GM19438 (cell line): ENCODE results near the gene KIAA0040.

Experiments used
- ATAC-seq: cut with Tn5 transposase; IDR thresholded peaks from one replicate; pipeline ENCODE4 v1.9.1; 2021; ENCODE audit warnings: low read depth; ENCODE audit not compliant: unreplicated experiment

KIAA0040 gene

GRCh38 chr1:175172503-175172902, 20.1 kb downstream of the KIAA0040 start:
- no peak for ATAC-seq

DNA sequence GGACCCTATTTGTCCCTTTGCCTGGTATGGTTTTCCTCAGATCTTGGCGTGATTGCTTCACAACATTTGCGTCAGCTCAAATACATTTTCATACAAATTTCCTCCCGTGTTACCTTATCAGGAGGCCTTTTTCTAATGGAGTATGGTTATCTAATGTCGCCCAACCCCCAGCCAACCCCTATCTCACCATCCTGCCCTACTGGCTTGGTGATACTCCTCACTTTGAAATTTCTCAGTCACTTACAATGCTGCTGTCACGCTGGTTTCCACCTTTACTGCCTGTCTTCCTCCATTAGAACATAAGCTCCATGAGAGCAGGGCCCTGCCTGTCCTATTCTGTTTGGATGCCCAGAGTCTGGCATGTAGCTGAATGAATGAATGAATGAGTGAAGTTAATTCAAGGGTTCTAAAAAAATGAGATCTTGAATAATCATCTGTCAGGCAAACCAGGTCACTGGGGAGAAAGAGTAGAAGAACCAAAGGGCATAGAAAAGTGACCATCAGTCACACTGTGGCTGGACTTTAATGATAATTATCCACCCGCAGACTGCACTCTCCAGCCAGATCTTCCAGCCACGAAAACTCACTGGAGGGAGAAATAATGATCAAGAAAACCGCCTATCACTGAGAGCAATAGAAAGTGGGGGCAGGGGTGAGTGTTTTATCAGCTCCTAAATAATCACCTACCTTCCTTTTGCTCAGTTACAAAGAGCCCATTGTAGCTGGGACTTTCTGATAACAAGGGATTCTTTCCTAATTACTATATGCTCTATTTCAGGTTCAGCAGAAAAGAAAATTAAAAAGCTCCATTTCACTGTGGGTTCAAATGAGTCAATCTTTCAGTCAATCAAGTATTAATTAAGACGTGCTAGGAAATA, 21.3 kb downstream of the KIAA0040 start:
- ATAC-seq: no peak

- no peak for ATAC-seq
Measured at GRCh38 chr1:175169286-175170018, 23.1 kb downstream of the KIAA0040 start.

DNA sequence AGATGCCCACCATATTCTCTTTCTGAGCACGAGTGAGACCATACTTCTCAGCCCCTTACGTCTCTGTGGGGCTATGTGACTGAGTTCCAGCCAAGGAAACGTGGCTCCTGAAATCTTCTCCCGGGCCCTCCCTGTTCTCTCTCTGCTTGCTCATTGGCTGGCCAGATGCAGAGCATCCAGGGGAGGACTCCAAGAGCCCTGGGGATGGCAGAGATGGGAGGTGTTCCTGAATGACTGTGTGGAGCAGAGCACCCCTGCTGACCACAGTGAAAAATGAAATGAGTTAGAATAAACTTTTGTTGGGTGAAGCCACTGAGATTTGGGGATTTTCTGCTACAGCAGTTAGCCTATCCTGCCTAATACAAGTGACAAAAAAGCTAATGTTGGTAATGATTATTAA, 23.8 kb downstream of the KIAA0040 start:
- ATAC-seq: no peak

GRCh38 chr1:175167861-175168260, 24.7 kb downstream of the KIAA0040 start:
- ATAC-seq: no peak

DNA sequence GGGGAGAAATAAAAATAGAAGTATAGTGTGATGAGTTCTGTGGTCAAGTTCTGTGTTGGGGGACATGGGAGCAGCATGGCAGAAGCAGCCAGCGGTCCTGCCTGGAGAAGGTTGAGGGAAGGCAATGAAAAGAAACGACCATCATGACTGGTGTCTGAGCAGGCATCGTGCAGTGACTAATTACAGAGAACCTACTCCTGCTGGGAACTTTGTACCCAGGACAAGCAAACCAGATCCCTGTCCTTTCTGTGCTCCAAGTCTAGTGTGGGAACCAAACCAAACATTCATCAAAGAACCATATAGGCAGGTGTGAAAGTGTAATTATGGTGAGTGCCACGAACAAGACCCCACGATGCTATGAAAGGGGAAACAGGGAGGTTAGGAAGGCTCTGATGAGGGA, 25.8 kb downstream of the KIAA0040 start:
- ATAC-seq: no peak

DNA sequence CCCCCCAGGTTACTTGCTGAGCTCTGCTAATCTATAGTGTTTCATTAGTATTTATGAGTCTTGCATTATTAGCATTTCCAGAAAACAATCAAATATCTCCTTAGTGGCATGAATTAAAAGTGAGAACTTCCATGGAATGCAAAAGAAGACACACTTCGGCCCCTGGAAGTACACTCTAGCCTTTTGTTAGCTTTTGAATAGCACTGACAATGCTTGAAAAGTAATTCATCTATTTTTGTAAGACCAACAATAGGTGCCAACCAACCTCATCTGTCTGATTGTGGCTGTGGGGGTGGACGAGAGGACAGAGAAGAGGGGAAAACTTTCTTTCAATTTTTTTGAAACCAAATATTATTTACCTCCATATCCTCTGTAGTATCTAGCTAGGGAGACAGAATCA, 27.8 kb downstream of the KIAA0040 start:
- ATAC-seq: no peak

GRCh38 chr1:175163702-175164101, 28.9 kb downstream of the KIAA0040 start:
- ATAC-seq: no peak

DNA sequence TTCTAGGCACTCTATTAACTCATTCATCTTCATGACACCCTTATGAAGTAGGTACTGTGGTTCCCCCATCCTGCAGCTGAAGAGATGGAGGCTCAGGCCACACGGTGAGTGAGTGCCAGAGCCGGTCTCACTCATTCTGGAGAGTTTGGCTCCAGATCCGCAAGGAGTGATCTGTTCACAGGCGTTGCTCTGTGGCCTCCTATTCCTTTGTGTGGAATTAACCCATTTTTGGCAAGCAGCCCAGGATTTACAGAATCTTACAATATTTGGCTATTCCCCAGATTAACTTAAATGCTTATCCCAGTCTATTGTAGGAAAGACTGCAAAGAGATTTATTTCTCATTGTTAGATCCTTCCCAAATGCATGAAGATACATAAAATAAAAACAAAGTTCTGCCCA, 29.6 kb downstream of the KIAA0040 start:
- ATAC-seq: no peak

- ATAC-seq: no peak
Measured at GRCh38 chr1:175158170-175158591, 34.4 kb downstream of the KIAA0040 start.

DNA sequence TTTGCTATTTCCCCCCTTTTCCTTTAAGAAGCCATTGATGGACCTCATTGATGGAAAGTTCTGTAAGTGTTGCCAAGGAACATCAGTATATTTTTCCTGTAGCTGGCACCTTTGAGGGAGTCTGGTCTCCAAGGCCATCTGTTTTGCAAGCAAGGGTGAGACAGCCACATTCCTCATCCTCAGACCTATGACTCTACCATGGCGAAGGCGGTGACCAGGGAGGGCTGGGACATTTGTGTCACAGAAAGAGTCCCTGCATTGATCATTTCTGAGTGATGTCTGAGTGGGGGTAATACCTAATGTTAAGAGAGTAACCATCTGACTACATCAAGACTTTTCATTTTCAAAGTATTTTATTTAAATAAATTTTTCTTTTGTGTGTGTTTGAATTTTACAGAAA, 35.4 kb downstream of the KIAA0040 start:
- ATAC-seq: no peak

DNA sequence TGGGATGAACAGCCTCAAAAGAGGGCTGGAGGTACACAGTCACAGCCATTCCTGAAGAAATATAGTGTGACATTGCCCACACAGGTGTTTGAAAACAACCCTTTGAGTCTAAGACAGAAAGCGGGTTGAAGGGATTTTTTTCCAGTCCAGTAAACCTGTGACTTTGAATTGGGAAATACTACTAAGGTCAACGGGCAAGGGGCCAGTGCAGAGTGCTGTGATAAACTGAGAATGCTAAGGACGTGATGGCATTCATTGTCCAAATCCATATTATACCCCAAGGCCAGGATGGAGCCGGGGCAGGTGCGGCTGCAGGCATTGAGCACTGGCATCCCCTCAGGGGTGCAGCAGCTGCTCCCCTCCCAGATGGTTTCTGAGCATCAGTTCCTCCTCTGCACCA, 36.6 kb downstream of the KIAA0040 start:
- no peak for ATAC-seq

DNA sequence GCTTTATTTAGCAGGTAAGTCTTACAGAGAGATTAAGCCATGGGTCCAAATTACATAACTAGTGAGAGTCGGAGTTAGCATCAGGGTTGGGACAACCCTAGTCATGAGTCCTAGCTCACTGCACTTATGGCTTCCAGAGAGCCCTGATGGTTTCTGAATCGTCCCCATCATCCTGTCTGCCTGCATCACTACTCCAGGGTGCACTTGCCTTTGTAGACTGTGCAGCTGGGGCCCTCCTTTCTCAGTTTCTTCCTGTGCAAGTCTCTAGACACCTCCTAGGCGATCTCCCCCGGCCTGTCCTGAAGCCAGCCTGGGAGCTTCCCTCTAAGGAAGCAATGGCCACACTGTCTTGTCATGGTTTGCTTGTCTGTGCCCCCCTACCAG, 37.1 kb downstream of the KIAA0040 start:
- ATAC-seq: no peak

DNA sequence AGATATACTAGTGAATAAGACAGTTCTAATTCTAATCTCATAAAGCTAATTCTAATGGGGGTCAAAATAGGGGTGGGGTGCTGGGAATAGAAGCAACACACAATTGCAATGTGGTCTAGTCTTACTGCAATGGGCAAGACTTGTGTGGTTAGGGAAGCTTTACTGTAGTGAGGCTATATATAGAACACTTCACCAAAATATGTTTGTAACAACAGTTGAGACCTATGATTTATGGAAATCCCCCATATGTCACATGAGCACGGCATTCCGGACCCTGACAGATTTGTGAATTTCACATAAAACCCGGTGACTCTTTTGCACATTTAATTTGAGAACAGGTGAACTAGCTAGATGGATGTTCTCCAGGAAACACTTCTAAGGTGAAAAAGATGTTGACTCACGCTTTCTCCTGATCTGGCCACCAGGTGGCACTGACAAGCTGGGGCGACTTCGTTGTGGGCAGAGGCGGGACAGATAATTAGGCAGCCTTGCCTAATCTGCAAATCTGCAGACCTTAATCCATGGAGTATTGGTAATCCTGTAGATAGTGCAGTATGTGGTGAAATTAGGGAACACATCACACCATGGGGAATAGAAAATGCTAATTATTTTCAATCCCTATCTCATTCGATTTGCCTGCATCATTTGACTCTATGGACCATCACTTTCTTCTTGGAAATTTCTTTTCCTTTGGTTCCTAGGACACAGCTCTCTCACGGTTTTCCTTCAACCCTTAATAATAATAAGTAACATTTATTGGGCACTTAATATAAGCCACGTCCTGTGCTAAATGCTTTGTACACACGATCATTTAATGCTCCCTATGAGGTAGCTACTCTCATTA, 37.7 kb downstream of the KIAA0040 start:
- peak; percentile 50 for ATAC-seq

GRCh38 chr1:175152006-175152652, 40.4 kb downstream of the KIAA0040 start:
- ATAC-seq: no peak

- ATAC-seq: no peak
Measured at GRCh38 chr1:175150596-175151319, 41.8 kb downstream of the KIAA0040 start.

GRCh38 chr1:175148068-175148467, 44.5 kb downstream of the KIAA0040 start:
- no peak for ATAC-seq

- no peak for ATAC-seq
Measured at GRCh38 chr1:175147569-175147968, 45.0 kb downstream of the KIAA0040 start.

DNA sequence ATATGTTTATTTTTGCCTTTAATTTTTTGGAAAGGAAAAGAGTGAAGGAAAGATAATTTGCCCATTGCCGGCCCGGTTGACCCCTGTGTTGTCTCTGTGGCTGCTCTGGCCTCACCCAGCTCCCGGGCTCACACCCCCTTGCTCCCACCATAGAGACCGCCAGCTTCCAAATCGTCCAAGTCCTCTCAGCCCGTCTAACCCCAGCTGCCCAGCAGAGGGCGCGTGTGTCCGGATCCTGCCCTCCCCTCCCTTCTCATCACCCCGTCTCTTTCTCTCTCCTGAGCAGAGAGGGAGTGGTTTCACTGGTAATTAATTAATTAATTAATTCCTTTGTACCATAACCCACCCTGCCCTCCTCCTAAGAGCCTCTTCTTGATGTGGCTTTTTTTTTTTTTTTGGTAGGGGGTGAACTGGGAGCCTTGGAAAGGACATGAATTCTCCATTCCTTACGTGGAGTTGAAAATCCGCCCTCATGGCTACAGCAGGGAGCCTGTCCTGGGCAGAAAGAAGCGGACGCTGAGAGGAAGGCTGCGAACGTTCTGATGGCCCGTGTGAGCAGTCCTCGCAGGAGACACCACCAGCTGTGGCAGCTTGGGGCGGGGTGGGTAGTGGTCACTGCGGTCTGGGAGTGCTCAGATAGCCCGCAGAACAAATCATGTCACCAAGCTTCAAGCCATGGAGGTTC, 45.9 kb downstream of the KIAA0040 start:
- no peak for ATAC-seq
